Vagina (tissue), 2 donors: Measurements from ENCODE around the gene QSER1.

ENCODE experiments used
- POLR2A ChIP-seq, 2 donors: fragments of 450-650 bp; IDR thresholded peaks; one replicate each; pipeline ENCODE4 v1.6.1; 2017; ENCODE audit warnings: antibody characterized with exemption in 2 of 2, mild to moderate bottlenecking in 2 of 2, moderate library complexity in 2 of 2
- POLR2AphosphoS5 ChIP-seq, 2 donors: sonication (generic); formaldehyde crosslinking; IDR thresholded peaks; one replicate each; pipeline ENCODE4 v1.9.0; 2017; ENCODE audit warnings: antibody characterized with exemption in 2 of 2, mild to moderate bottlenecking in 2 of 2, low read depth in 1 of 2; ENCODE audit not compliant: insufficient read depth in 1 of 2
- TF ChIP-seq, protein P1 (sequence below), 3 experiments: fragments of 450-650 bp in 2 of 3; fragments of 200-600 bp in 1 of 3; sonication (generic) in 1 of 3; IDR thresholded peaks; one replicate each; pipeline ENCODE4 v1.5.1; 2017 to 2019; ENCODE audit warnings: antibody characterized with exemption in 3 of 3, mild to moderate bottlenecking in 2 of 3, moderate library complexity in 2 of 3

DNA sequence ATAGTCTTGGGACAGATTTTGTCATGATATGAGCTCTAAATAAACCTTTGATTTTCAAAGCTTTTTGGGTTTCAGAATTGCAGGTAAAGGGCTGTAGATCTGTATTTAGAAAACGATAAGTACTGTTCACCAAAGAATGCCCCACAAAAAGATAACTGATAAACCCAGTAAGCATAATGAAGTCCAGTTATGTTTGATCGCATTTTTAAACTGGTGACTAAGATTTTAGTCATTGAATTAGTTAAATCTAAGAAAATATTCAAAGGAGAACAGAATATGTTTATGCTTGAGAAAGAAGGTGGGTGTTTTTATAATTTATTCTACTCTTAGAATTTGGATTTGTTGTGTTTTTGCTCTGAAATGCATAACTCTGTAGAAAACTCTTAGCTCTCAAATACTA is 134.6 kb downstream of the QSER1 start:
- TF ChIP-seq POLR2A (IDR thresholded peaks at IDR 0.05) (no peak), POLR2AphosphoS5 (IDR thresholded peaks at IDR 0.05; ENCODE audit: insufficient read depth in 1 of 2, low read depth in 1 of 2) (no peak)
- TF ChIP-seq, protein P1, sequence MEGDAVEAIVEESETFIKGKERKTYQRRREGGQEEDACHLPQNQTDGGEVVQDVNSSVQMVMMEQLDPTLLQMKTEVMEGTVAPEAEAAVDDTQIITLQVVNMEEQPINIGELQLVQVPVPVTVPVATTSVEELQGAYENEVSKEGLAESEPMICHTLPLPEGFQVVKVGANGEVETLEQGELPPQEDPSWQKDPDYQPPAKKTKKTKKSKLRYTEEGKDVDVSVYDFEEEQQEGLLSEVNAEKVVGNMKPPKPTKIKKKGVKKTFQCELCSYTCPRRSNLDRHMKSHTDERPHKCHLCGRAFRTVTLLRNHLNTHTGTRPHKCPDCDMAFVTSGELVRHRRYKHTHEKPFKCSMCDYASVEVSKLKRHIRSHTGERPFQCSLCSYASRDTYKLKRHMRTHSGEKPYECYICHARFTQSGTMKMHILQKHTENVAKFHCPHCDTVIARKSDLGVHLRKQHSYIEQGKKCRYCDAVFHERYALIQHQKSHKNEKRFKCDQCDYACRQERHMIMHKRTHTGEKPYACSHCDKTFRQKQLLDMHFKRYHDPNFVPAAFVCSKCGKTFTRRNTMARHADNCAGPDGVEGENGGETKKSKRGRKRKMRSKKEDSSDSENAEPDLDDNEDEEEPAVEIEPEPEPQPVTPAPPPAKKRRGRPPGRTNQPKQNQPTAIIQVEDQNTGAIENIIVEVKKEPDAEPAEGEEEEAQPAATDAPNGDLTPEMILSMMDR (IDR thresholded peaks at IDR 0.05), result no peak
